Measurements from ENCODE around the gene EIF4E2.

- no peak for TF ChIP-seq RAD21 (IDR thresholded peaks at IDR 0.05; ENCODE audit: low read depth)
- no peak for TF ChIP-seq TCF12 (IDR thresholded peaks at IDR 0.05; ENCODE audit: low read depth)
- TF ChIP-seq, protein P1, sequence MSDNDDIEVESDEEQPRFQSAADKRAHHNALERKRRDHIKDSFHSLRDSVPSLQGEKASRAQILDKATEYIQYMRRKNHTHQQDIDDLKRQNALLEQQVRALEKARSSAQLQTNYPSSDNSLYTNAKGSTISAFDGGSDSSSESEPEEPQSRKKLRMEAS (IDR thresholded peaks at IDR 0.05): no peak
- no peak for TF ChIP-seq USF1 (IDR thresholded peaks at IDR 0.05)
- TF ChIP-seq EP300 (IDR thresholded peaks at IDR 0.05; ENCODE audit: borderline replicate concordance): no peak
- no peak for TF ChIP-seq EGR1 (IDR thresholded peaks at IDR 0.05)
- TF ChIP-seq TAF1 (IDR thresholded peaks at IDR 0.05; ENCODE audit: low read depth): no peak
- TF ChIP-seq, protein P2, sequence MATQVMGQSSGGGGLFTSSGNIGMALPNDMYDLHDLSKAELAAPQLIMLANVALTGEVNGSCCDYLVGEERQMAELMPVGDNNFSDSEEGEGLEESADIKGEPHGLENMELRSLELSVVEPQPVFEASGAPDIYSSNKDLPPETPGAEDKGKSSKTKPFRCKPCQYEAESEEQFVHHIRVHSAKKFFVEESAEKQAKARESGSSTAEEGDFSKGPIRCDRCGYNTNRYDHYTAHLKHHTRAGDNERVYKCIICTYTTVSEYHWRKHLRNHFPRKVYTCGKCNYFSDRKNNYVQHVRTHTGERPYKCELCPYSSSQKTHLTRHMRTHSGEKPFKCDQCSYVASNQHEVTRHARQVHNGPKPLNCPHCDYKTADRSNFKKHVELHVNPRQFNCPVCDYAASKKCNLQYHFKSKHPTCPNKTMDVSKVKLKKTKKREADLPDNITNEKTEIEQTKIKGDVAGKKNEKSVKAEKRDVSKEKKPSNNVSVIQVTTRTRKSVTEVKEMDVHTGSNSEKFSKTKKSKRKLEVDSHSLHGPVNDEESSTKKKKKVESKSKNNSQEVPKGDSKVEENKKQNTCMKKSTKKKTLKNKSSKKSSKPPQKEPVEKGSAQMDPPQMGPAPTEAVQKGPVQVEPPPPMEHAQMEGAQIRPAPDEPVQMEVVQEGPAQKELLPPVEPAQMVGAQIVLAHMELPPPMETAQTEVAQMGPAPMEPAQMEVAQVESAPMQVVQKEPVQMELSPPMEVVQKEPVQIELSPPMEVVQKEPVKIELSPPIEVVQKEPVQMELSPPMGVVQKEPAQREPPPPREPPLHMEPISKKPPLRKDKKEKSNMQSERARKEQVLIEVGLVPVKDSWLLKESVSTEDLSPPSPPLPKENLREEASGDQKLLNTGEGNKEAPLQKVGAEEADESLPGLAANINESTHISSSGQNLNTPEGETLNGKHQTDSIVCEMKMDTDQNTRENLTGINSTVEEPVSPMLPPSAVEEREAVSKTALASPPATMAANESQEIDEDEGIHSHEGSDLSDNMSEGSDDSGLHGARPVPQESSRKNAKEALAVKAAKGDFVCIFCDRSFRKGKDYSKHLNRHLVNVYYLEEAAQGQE (IDR thresholded peaks at IDR 0.05; ENCODE audit: low read depth): no peak
- TF ChIP-seq NFIC (IDR thresholded peaks at IDR 0.05): no peak
Observed at GRCh38 chr2:232568161-232568560, 17.7 kb downstream of the EIF4E2 start.

All from Ishikawa (cell line).